A673 (cell line): ENCODE data around the gene UBAP2L. TPM values are rescaled to one million over a fixed set of nuclear protein-coding genes. Genes with fewer than 3 reads are reported as not detected.

Source experiments
- BruUV-seq: library from RNA; stranded (reverse); fragments of 400-500 nt; replicated peaks from 2 replicates; lab custom pipeline; 2021; lab: Mats Ljungman, UMichigan
- CTCF ChIA-PET: fragments of 300-600 bp; sonication (Branson Sonifier 250); formaldehyde crosslinking; loops from one replicate; lab custom pipeline; 2022; ENCODE audit warnings: antibody characterized with exemption; lab: Charles Lee
- POLR2A ChIA-PET: fragments of 300-600 bp; sonication (Branson Sonifier 250); formaldehyde crosslinking; loops from one replicate; lab custom pipeline; 2022; ENCODE audit warnings: antibody characterized with exemption; ENCODE audit not compliant: low non-redundant PET; lab: Charles Lee
- DNase-seq: peaks from one replicate; pipeline ENCODE4 v3.0.0-alpha.2; 2015; ENCODE audit warnings: low spot score
- H3K27ac ChIP-seq: fragments of 200-600 bp; sonication (generic); 2 replicates; pipeline ENCODE4 v1.5.1; 2016; ENCODE audit warnings: mixed run types, low read depth, mild to moderate bottlenecking, mixed read lengths, antibody characterized with exemption, low read length; ENCODE audit not compliant: poor library complexity, severe bottlenecking
- H3K27me3 ChIP-seq: fragments of 200-600 bp; sonication (generic); replicated peaks from 2 replicates; pipeline ENCODE4 v1.6.1; 2017; ENCODE audit warnings: mixed run types, low read depth, mild to moderate bottlenecking, mixed read lengths, antibody characterized with exemption, low read length; ENCODE audit not compliant: insufficient read depth, poor library complexity
- H3K36me3 ChIP-seq: fragments of 200-600 bp; sonication (generic); 2 replicates; pipeline ENCODE4 v1.6.1; 2016; ENCODE audit warnings: mixed run types, mild to moderate bottlenecking, mixed read lengths, antibody characterized with exemption, low read length; ENCODE audit not compliant: insufficient read depth, poor library complexity, severe bottlenecking
- H3K4me1 ChIP-seq: fragments of 200-600 bp; sonication (generic); 2 replicates; pipeline ENCODE4 v1.6.1; 2017; ENCODE audit warnings: mixed run types, mild to moderate bottlenecking, mixed read lengths, antibody characterized with exemption, low read length; ENCODE audit not compliant: insufficient read depth, poor library complexity, severe bottlenecking
- H3K4me3 ChIP-seq: fragments of 200-600 bp; sonication (generic); 2 replicates; pipeline ENCODE4 v1.5.1; 2016; ENCODE audit warnings: low read depth, mixed run types, mild to moderate bottlenecking, mixed read lengths, low read length; ENCODE audit not compliant: poor library complexity, severe bottlenecking
- H3K9me3 ChIP-seq: fragments of 200-600 bp; sonication (generic); 2 replicates; pipeline ENCODE4 v1.6.1; 2016; ENCODE audit warnings: mixed run types, low read depth, mild to moderate bottlenecking, mixed read lengths, antibody characterized with exemption, low read length; ENCODE audit not compliant: poor library complexity, severe bottlenecking
- EZH2 ChIP-seq: fragments of 200-600 bp; sonication (generic); IDR thresholded peaks from 2 replicates; pipeline ENCODE4 v1.6.1; 2017; ENCODE audit warnings: borderline replicate concordance, low read depth, mild to moderate bottlenecking, mixed read lengths, antibody characterized with exemption, low read length; ENCODE audit not compliant: poor library complexity, severe bottlenecking
- intact Hi-C: fragments of 100-400 bp; cut with micrococcal nuclease; formaldehyde crosslinking; loops from one replicate; pipeline ENCODE4 v1.10.0; 2022; ENCODE audit not compliant: unreplicated experiment
- total RNA-seq: library from RNA; stranded (reverse); gene quantifications from 2 replicates; pipeline ENCODE4 v1.2.3, GENCODE V29; 2021
- TF ChIP-seq, protein P1 (sequence below): fragments of 300-800, 200-600 bp; sonication (generic); conservative IDR thresholded peaks from 2 replicates; pipeline ENCODE4 v1.5.1; 2017; ENCODE audit warnings: low read depth, mild to moderate bottlenecking, antibody characterized with exemption, low read length, moderate library complexity, mixed read lengths

UBAP2L gene
- total RNA-seq, 1 experiment from 2014 or later, result 269 TPM

DNA sequence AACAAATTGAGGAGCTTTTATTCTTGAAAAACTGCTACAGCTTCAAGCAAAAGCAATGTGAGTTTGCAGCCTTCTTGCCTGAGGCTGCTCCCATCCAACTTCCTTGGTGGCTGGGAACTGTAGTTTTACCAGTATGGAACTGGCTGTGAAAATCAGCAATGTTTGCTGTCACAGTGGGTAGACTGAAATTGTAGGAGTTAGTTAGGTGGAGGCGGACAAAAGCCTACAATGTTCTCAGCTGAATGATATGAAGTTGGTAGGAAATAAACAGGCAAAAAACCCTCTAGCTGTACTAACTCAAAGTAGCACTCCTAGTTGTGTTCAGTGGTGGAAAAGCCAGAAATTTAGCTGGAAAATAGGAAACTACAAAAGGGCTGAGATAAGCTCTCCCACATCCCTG, 70.2 kb downstream of the UBAP2L start:
- no peaks in the 10 kb centered on the region for H3K4me1 ChIP-seq
- no peak overlapping the region for H3K27ac ChIP-seq
- H3K36me3 ChIP-seq, result no peaks in the 10 kb centered on the region
- peaks cover 12% of the 10 kb centered on the region for H3K9me3 ChIP-seq
- H3K27me3 ChIP-seq, result no peaks in the 10 kb centered on the region
- no peak for DNase-seq
- BruUV-seq, result no TSS peak
- H3K4me3 ChIP-seq, result no peak overlapping the region
- ChIA-PET CTCF (interaction anchor here (1.0 kb wide), 1 partner anchor 35 kb away, joined by 3 read pairs; no protein-coding TSS in a partner anchor), POLR2A (no interaction called here)
- TF ChIP-seq, protein P1, sequence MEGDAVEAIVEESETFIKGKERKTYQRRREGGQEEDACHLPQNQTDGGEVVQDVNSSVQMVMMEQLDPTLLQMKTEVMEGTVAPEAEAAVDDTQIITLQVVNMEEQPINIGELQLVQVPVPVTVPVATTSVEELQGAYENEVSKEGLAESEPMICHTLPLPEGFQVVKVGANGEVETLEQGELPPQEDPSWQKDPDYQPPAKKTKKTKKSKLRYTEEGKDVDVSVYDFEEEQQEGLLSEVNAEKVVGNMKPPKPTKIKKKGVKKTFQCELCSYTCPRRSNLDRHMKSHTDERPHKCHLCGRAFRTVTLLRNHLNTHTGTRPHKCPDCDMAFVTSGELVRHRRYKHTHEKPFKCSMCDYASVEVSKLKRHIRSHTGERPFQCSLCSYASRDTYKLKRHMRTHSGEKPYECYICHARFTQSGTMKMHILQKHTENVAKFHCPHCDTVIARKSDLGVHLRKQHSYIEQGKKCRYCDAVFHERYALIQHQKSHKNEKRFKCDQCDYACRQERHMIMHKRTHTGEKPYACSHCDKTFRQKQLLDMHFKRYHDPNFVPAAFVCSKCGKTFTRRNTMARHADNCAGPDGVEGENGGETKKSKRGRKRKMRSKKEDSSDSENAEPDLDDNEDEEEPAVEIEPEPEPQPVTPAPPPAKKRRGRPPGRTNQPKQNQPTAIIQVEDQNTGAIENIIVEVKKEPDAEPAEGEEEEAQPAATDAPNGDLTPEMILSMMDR, result no peak
- TF ChIP-seq EZH2, result no peak
- intact Hi-C loops, result no loop called here

- no TSS peak for BruUV-seq
- ChIA-PET CTCF (no interaction called here), POLR2A (interaction anchor here (0.5 kb wide), 1 partner anchor 384 kb away, joined by 3 read pairs; no protein-coding TSS in a partner anchor)
- no peak overlapping the region for H3K27ac ChIP-seq
- no peak for TF ChIP-seq EZH2
- TF ChIP-seq, protein P1, result no peak
- no peaks in the 10 kb centered on the region for H3K4me1 ChIP-seq
- H3K4me3 ChIP-seq, result no peak overlapping the region
- peaks cover 12% of the 10 kb centered on the region for H3K9me3 ChIP-seq
- intact Hi-C loops, result no loop called here
- H3K27me3 ChIP-seq, result no peaks in the 10 kb centered on the region
- DNase-seq, result no peak
- H3K36me3 ChIP-seq, result no peaks in the 10 kb centered on the region
Measured at GRCh38 chr1:154295408-154296235, 74.9 kb downstream of the UBAP2L start.

DNA sequence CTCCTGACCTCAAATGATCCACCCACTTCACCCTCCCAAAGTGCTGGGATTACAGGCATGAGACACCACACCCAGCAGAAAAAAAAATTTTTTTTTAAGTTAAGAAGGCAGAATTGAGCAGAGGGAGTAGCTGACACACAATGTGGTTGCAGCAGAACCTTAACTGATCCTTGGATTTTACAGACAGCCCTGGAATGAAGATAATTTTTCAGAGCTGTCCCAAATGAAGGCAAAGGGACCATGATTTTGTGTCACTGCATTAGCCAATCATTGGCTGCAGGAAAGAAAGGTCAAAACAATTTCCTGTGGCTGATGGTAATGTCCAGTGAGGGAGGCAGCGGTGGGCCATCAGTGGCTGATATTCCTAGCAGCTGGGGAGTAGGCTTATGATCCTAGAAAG, 80.8 kb downstream of the UBAP2L start:
- H3K4me1 ChIP-seq, result no peaks in the 10 kb centered on the region
- ChIA-PET CTCF (no interaction called here), POLR2A (no interaction called here)
- no peak for DNase-seq
- BruUV-seq, result no TSS peak
- H3K36me3 ChIP-seq, result no peaks in the 10 kb centered on the region
- H3K4me3 ChIP-seq, result no peak overlapping the region
- no peaks in the 10 kb centered on the region for H3K27me3 ChIP-seq
- no peaks in the 10 kb centered on the region for H3K9me3 ChIP-seq
- no peak overlapping the region for H3K27ac ChIP-seq
- TF ChIP-seq, protein P1, result no peak
- TF ChIP-seq EZH2, result no peak
- intact Hi-C loops, result no loop called here
